ENCODE measurements around the gene MLC1.

- TF ChIP-seq POLR2A (IDR thresholded peaks at IDR 0.05; ENCODE audit: low read length), result no peak
- no peak for TF ChIP-seq GATA1 (IDR thresholded peaks at IDR 0.05; ENCODE audit: low read depth, low read length)
Observed at GRCh38 chr22:50081426-50082196, 3.6 kb downstream of the MLC1 start.

Data from erythroblast (primary cell).